Measurements from ENCODE around the gene TCF7L1.

The TCF7L1 gene

GRCh38 chr2:85231952-85232351 is 98.8 kb downstream of the TCF7L1 start:
- no peak for DNase-seq

- DNase-seq = peak; percentile 13
Observed at GRCh38 chr2:85234868-85235267, 101.7 kb downstream of the TCF7L1 start.

- no peak for DNase-seq
Observed at GRCh38 chr2:85235281-85235680, 102.1 kb downstream of the TCF7L1 start.

GRCh38 chr2:85236084-85236483 is 102.9 kb downstream of the TCF7L1 start:
- no peak for DNase-seq

- no peak for DNase-seq
Observed at GRCh38 chr2:85237849-85238565, 104.8 kb downstream of the TCF7L1 start.

- no peak for DNase-seq
Observed at GRCh38 chr2:85238607-85239006, 105.4 kb downstream of the TCF7L1 start.

- DNase-seq = no peak
Observed at GRCh38 chr2:85239102-85239501, 105.9 kb downstream of the TCF7L1 start.

GRCh38 chr2:85240055-85240454 is 106.9 kb downstream of the TCF7L1 start:
- DNase-seq = no peak

GRCh38 chr2:85242321-85242720 is 109.1 kb downstream of the TCF7L1 start:
- no peak for DNase-seq

GRCh38 chr2:85243101-85244072 is 110.2 kb downstream of the TCF7L1 start:
- peak; percentile 73 for DNase-seq

GRCh38 chr2:85244828-85245227 is 111.6 kb downstream of the TCF7L1 start:
- no peak for DNase-seq

- DNase-seq = no peak
Observed at GRCh38 chr2:85245891-85246290, 112.7 kb downstream of the TCF7L1 start.

- peak; percentile 98 for DNase-seq
Observed at GRCh38 chr2:85246348-85246747, 113.2 kb downstream of the TCF7L1 start.

GRCh38 chr2:85247610-85248009 is 114.4 kb downstream of the TCF7L1 start:
- DNase-seq = no peak

- DNase-seq = no peak
Observed at GRCh38 chr2:85248773-85249509, 115.7 kb downstream of the TCF7L1 start.

- DNase-seq = no peak
Observed at GRCh38 chr2:85250045-85250444, 116.9 kb downstream of the TCF7L1 start.

- DNase-seq = peak; percentile 86
Observed at GRCh38 chr2:85251070-85251616, 118.0 kb downstream of the TCF7L1 start.

- DNase-seq = peak; percentile 97
Observed at GRCh38 chr2:85253890-85254289, 120.7 kb downstream of the TCF7L1 start.

- DNase-seq = peak; percentile 68
Observed at GRCh38 chr2:85254540-85255300, 121.5 kb downstream of the TCF7L1 start.

GRCh38 chr2:85255456-85255812 is 122.2 kb downstream of the TCF7L1 start:
- peak; percentile 62 for DNase-seq

- DNase-seq = peak; percentile 83
Observed at GRCh38 chr2:85255813-85256594, 122.8 kb downstream of the TCF7L1 start.
